ENCODE data around the gene MCTP2.

MCTP2 gene

DNA sequence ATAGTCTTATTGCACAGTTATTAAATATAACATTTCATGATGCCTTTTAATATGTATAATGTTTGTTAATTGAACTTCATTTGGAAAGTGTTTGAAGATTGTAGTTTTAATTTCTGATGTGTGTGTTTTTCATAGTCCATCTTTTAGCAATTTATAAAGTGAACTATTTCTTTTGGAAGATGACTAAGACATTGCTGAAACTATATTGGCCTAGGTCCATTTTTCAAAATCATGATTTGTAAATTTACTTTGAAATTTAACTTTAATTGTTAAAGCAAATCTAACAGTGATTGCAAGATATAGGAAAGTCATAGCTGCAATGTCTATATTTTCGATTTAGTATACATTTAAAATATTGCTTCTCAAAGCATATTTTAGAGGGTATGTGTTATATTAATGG lies 30.8 kb downstream of the MCTP2 start:
- TF ChIP-seq, protein P1, sequence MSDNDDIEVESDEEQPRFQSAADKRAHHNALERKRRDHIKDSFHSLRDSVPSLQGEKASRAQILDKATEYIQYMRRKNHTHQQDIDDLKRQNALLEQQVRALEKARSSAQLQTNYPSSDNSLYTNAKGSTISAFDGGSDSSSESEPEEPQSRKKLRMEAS (IDR thresholded peaks at IDR 0.05): no peak
- no peak for TF ChIP-seq TAF1 (IDR thresholded peaks at IDR 0.05; ENCODE audit: low read depth)
- TF ChIP-seq YY1 (IDR thresholded peaks at IDR 0.05; ENCODE audit: low read depth): no peak
- TF ChIP-seq TEAD4 (IDR thresholded peaks at IDR 0.05): no peak
- TF ChIP-seq, protein P2, sequence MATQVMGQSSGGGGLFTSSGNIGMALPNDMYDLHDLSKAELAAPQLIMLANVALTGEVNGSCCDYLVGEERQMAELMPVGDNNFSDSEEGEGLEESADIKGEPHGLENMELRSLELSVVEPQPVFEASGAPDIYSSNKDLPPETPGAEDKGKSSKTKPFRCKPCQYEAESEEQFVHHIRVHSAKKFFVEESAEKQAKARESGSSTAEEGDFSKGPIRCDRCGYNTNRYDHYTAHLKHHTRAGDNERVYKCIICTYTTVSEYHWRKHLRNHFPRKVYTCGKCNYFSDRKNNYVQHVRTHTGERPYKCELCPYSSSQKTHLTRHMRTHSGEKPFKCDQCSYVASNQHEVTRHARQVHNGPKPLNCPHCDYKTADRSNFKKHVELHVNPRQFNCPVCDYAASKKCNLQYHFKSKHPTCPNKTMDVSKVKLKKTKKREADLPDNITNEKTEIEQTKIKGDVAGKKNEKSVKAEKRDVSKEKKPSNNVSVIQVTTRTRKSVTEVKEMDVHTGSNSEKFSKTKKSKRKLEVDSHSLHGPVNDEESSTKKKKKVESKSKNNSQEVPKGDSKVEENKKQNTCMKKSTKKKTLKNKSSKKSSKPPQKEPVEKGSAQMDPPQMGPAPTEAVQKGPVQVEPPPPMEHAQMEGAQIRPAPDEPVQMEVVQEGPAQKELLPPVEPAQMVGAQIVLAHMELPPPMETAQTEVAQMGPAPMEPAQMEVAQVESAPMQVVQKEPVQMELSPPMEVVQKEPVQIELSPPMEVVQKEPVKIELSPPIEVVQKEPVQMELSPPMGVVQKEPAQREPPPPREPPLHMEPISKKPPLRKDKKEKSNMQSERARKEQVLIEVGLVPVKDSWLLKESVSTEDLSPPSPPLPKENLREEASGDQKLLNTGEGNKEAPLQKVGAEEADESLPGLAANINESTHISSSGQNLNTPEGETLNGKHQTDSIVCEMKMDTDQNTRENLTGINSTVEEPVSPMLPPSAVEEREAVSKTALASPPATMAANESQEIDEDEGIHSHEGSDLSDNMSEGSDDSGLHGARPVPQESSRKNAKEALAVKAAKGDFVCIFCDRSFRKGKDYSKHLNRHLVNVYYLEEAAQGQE (IDR thresholded peaks at IDR 0.05; ENCODE audit: low read depth): no peak
- no peak for TF ChIP-seq EGR1 (IDR thresholded peaks at IDR 0.05)
- TF ChIP-seq FOXM1 (IDR thresholded peaks at IDR 0.05; ENCODE audit: borderline replicate concordance, low read depth): no peak
- TF ChIP-seq TCF12 (IDR thresholded peaks at IDR 0.05; ENCODE audit: low read depth): no peak
- TF ChIP-seq EP300 (IDR thresholded peaks at IDR 0.05; ENCODE audit: borderline replicate concordance): no peak
- TF ChIP-seq ZBTB7A (IDR thresholded peaks at IDR 0.05; ENCODE audit: low read depth): no peak
- no peak for TF ChIP-seq RAD21 (IDR thresholded peaks at IDR 0.05; ENCODE audit: low read depth)
- TF ChIP-seq CEBPB (IDR thresholded peaks at IDR 0.05): no peak
- TF ChIP-seq, protein P3, sequence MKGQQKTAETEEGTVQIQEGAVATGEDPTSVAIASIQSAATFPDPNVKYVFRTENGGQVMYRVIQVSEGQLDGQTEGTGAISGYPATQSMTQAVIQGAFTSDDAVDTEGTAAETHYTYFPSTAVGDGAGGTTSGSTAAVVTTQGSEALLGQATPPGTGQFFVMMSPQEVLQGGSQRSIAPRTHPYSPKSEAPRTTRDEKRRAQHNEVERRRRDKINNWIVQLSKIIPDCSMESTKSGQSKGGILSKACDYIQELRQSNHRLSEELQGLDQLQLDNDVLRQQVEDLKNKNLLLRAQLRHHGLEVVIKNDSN (IDR thresholded peaks at IDR 0.05): no peak
- no peak for TF ChIP-seq CREB1 (IDR thresholded peaks at IDR 0.05; ENCODE audit: low read depth)
- TF ChIP-seq NFIC (IDR thresholded peaks at IDR 0.05): no peak

DNA sequence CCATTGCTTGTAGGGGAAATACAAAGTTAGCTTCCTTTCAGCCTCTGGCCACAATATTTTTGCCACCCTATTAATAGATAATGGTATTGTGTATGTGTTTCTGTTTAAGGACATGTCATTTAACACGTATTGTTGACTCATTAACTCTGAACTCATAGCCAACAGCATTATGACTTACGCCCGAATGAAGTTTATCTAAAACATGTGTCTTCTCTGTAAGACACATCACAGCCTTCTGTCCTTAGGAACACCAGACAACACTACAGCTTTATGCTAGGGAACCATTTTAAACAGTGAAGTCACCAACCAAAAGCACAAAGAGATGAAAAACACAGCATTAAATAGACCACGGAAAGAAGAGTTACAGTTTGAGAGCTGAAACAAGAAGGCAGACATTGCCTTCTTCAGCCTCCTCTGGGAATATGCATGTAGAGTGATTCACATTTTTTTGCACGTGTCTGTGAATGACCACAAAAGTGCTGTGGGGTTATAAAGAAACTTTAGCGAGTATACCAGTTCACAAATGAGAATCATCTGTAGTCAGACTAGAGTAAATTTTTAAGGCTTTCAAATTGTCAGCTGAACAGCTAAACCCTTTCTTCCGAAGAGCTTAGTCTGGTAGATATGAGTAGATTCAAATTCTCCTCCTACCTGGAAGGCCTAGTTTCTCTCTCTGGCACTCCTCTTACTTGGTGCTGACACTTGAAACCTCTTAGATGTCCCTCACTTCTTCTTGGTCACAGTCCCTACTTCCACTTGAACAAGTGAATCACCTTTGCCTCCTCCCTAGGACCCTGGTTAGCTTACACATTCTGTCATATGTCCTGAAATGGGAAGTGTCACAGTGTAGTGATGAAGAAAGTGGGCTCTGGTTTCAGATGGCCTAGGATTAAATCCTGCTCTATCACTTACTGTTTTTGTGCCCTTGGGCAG lies 32.2 kb downstream of the MCTP2 start:
- TF ChIP-seq, protein P2 (IDR thresholded peaks at IDR 0.05; ENCODE audit: low read depth): no peak
- no peak for TF ChIP-seq NFIC (IDR thresholded peaks at IDR 0.05)
- TF ChIP-seq TCF12 (IDR thresholded peaks at IDR 0.05; ENCODE audit: low read depth): no peak
- no peak for TF ChIP-seq CREB1 (IDR thresholded peaks at IDR 0.05; ENCODE audit: low read depth)
- TF ChIP-seq YY1 (IDR thresholded peaks at IDR 0.05; ENCODE audit: low read depth): no peak
- no peak for TF ChIP-seq EGR1 (IDR thresholded peaks at IDR 0.05)
- no peak for TF ChIP-seq TAF1 (IDR thresholded peaks at IDR 0.05; ENCODE audit: low read depth)
- TF ChIP-seq, protein P1 (IDR thresholded peaks at IDR 0.05): no peak
- no peak for TF ChIP-seq RAD21 (IDR thresholded peaks at IDR 0.05; ENCODE audit: low read depth)
- no peak for TF ChIP-seq EP300 (IDR thresholded peaks at IDR 0.05; ENCODE audit: borderline replicate concordance)
- no peak for TF ChIP-seq FOXM1 (IDR thresholded peaks at IDR 0.05; ENCODE audit: borderline replicate concordance, low read depth)

DNA sequence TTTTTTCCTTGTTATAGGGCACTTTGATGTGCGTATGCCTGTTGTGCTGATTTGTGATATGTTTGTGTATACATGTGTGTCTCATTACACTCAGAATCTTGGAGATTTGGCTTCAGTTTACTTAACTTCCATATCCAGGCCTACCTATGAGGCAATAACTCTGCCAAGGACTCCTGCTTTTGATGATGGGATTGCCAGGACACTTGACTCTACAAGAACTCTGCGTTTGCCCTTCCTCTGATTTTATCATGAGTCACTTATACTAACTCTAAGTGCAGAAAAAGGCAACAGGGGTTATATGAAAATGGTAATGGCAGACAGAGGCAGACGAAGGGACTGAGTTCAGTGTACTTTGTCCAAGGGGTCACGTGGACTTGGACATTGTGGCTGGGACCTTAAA lies 33.6 kb downstream of the MCTP2 start:
- no peak for TF ChIP-seq ZBTB7A (IDR thresholded peaks at IDR 0.05; ENCODE audit: low read depth)
- TF ChIP-seq TAF1 (IDR thresholded peaks at IDR 0.05; ENCODE audit: low read depth): no peak
- TF ChIP-seq EP300 (IDR thresholded peaks at IDR 0.05; ENCODE audit: borderline replicate concordance): no peak
- TF ChIP-seq, protein P1 (IDR thresholded peaks at IDR 0.05): no peak
- TF ChIP-seq, protein P3 (IDR thresholded peaks at IDR 0.05): no peak
- TF ChIP-seq RAD21 (IDR thresholded peaks at IDR 0.05; ENCODE audit: low read depth): no peak
- TF ChIP-seq, protein P2 (IDR thresholded peaks at IDR 0.05; ENCODE audit: low read depth): no peak
- no peak for TF ChIP-seq NFIC (IDR thresholded peaks at IDR 0.05)
- no peak for TF ChIP-seq EGR1 (IDR thresholded peaks at IDR 0.05)

DNA sequence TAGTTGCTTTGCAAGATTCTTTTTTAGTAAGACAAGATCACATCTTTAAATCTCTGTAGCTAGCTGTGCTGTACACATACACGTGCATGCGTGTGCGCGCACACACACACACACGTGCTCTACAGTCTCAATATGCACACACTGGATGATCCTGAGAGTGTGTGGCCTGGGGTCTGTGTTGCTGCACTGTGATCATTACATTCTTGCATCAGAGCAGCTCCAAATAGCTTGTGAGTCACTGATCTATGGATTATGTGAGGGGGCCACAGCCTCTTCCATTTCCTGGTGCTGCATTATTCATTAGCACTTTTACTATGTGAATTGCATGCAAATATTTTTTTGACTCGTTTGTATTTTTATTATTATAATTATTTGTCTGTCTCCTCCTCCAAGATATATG lies 34.6 kb downstream of the MCTP2 start:
- TF ChIP-seq EGR1 (IDR thresholded peaks at IDR 0.05): no peak
- no peak for TF ChIP-seq YY1 (IDR thresholded peaks at IDR 0.05; ENCODE audit: low read depth)
- no peak for TF ChIP-seq RAD21 (IDR thresholded peaks at IDR 0.05; ENCODE audit: low read depth)
- TF ChIP-seq ZBTB7A (IDR thresholded peaks at IDR 0.05; ENCODE audit: low read depth): no peak
- TF ChIP-seq TAF1 (IDR thresholded peaks at IDR 0.05; ENCODE audit: low read depth): no peak
- TF ChIP-seq, protein P3 (IDR thresholded peaks at IDR 0.05): no peak
- no peak for TF ChIP-seq CREB1 (IDR thresholded peaks at IDR 0.05; ENCODE audit: low read depth)
- no peak for TF ChIP-seq NFIC (IDR thresholded peaks at IDR 0.05)
- no peak for TF ChIP-seq CEBPB (IDR thresholded peaks at IDR 0.05)
- TF ChIP-seq FOXM1 (IDR thresholded peaks at IDR 0.05; ENCODE audit: borderline replicate concordance, low read depth): no peak
- no peak for TF ChIP-seq TEAD4 (IDR thresholded peaks at IDR 0.05)
- TF ChIP-seq TCF12 (IDR thresholded peaks at IDR 0.05; ENCODE audit: low read depth): no peak
- TF ChIP-seq EP300 (IDR thresholded peaks at IDR 0.05; ENCODE audit: borderline replicate concordance): no peak
- TF ChIP-seq, protein P1 (IDR thresholded peaks at IDR 0.05): no peak
